Right cardiac atrium (tissue), 5 donors: ENCODE measurements around the gene TPM2. TPM values are rescaled to one million over a fixed set of nuclear protein-coding genes. Genes with fewer than 3 reads are reported as not detected.

Source experiments
- ATAC-seq, 2 donors: fragments of 200-7000 bp; cut with Tn5 transposase; one replicate each; pipeline versions ENCODE4 v1.8.0 to v1.9.1; 2020; ENCODE audit warnings: moderate library complexity in 2 of 2, mild to moderate bottlenecking in 1 of 2
- DNase-seq, 3 donors: peaks; one replicate each; pipeline ENCODE4 v3.0.0-alpha.2; 2020
- H3K27ac ChIP-seq: one replicate; pipeline ENCODE4 v1.5.1; 2013; ENCODE audit warnings: mild to moderate bottlenecking, low read length, control low read depth, moderate library complexity
- H3K27me3 ChIP-seq: one replicate; pipeline ENCODE4 v1.6.1; 2013; ENCODE audit not compliant: control insufficient read depth, insufficient read depth
- H3K4me1 ChIP-seq: one replicate; pipeline ENCODE4 v1.6.1; 2013; ENCODE audit warnings: low read length; ENCODE audit not compliant: control insufficient read depth, insufficient read depth
- H3K4me3 ChIP-seq: one replicate; pipeline ENCODE4 v1.5.1; 2013; ENCODE audit warnings: low read length, control low read depth
- H3K9me3 ChIP-seq: one replicate; pipeline ENCODE4 v1.6.1; 2013; ENCODE audit warnings: low read length; ENCODE audit not compliant: control insufficient read depth
- WGBS: extraction: QIAGEN DNeasy Blood & Tissue Kit; methylation state at CpG from one replicate; pipeline ENCODE4 v1.1.7; 2013; 5-methylcytosine and 5-hydroxymethylcytosine counted together
- intact Hi-C, 4 donors: fragments of 100-400 bp; cut with DNase I; formaldehyde crosslinking; loops; one replicate each; pipeline versions ENCODE4 v1.11.0 to v1.14.0; 2022 to 2023
- long read RNA-seq, 4 donors: library from polyadenylated mRNA; unstranded; transcript quantifications; one replicate each; pipeline ENCODE4 v2.0.0, GENCODE V29; 2020 to 2021
- polyA plus RNA-seq: library from polyadenylated mRNA; stranded (reverse); fragments of 200-250 nt; gene quantifications from one replicate; pipeline ENCODE4 v1.2.3, GENCODE V29; 2013
- total RNA-seq, 4 donors: library from RNA; stranded (reverse); fragmentation: NEBNext Ultra II Directional; extraction: Animal tissue kit (Norgen Biotek cat#: 25700); gene quantifications; one replicate each; pipeline ENCODE4 v1.2.1, GENCODE V29; 2021
- donor health status: healthy with polysubstance abuse.
- donor health status: DM: no; HTN: yes; CAD: no.
- donor health status: DM: no; HTN: no; CAD: no.
- donor health status: DM: no; HTN: yes; CAD: no; lungs with severe emphysema.
- donor health status: DM: yes; HTN: yes; CAD: no.

Gene TPM2
- total RNA-seq = 100 to 1,000 TPM; 573 to 840 (median 738) TPM
- 2,123 TPM for polyA plus RNA-seq
- long read RNA-seq, donor 1, transcript TPM2-203 (9 exons, 1,183 nt) = minor isoform, 38 of 406 reads
- long read RNA-seq, donor 1, transcript TPM2-211 (9 exons, 1,392 nt) = minor isoform, 113 of 406 reads
- long read RNA-seq, donor 1, transcript TPM2-212 (9 exons, 1,185 nt) = major isoform, 153 of 406 reads
- long read RNA-seq, donor 1, partial matches to known transcripts = 36 of 406 reads
- long read RNA-seq, donor 1, other reads (novel, unspliced or antisense) = 65 of 406 reads
- long read RNA-seq, donor 2, transcript TPM2-211 (9 exons, 1,392 nt) = minor isoform, 89 of 320 reads
- long read RNA-seq, donor 2, transcript TPM2-212 (9 exons, 1,185 nt) = major isoform, 123 of 320 reads
- long read RNA-seq, donor 2, transcript TPM2-203 (9 exons, 1,183 nt) = minor isoform, 11 of 320 reads
- long read RNA-seq, donor 2, partial matches to known transcripts = 22 of 320 reads
- long read RNA-seq, donor 2, other reads (novel, unspliced or antisense) = 74 of 320 reads
- long read RNA-seq, donor 3, transcript TPM2-212 (9 exons, 1,185 nt) = minor isoform, 98 of 469 reads
- long read RNA-seq, donor 3, transcript TPM2-211 (9 exons, 1,392 nt) = major isoform, 148 of 469 reads
- long read RNA-seq, donor 3, transcript TPM2-203 (9 exons, 1,183 nt) = minor isoform, 31 of 469 reads
- long read RNA-seq, donor 3, partial matches to known transcripts = 67 of 469 reads
- long read RNA-seq, donor 3, other reads (novel, unspliced or antisense) = 121 of 469 reads
- long read RNA-seq, donor 4, transcript TPM2-212 (9 exons, 1,185 nt) = major isoform, 154 of 372 reads
- long read RNA-seq, donor 4, transcript TPM2-203 (9 exons, 1,183 nt) = minor isoform, 15 of 372 reads
- long read RNA-seq, donor 4, transcript TPM2-211 (9 exons, 1,392 nt) = minor isoform, 84 of 372 reads
- long read RNA-seq, donor 4, partial matches to known transcripts = 24 of 372 reads
- long read RNA-seq, donor 4, other reads (novel, unspliced or antisense) = 95 of 372 reads

- intact Hi-C loops = loop anchor here in 1 of 4 donors (5.0 kb wide), 1 partner anchor 38 kb away; no protein-coding TSS in a partner anchor
- 10% methylated on average over 61 of the region's 61 CpGs for WGBS
Measured at GRCh38 chr9:35689542-35690293, at the start of gene TPM2. TSS of gene TPM2 (minus strand) at chr9:35689925. CDS start at chr9:35689817, 108 bp downstream.

GRCh38 chr9:35738924-35739323, 49.2 kb upstream of the TPM2 start:
- no peak for DNase-seq
- H3K27ac ChIP-seq = no peak overlapping the region
- intact Hi-C loops = no loop called here
- no peak overlapping the region for H3K4me3 ChIP-seq
- ATAC-seq = no peak
- no peaks in the 10 kb centered on the region for H3K4me1 ChIP-seq
- H3K9me3 ChIP-seq = no peaks in the 10 kb centered on the region
- H3K27me3 ChIP-seq = no peaks in the 10 kb centered on the region
- WGBS = 84% methylated on average over 7 of the region's 7 CpGs

More at GRCh38 chr9:35689542-35690293, at the start of gene TPM2:
- peak within 1 kb of the TSS; percentile 70 for H3K4me3 ChIP-seq
- ATAC-seq (peak; percentile 81 to 84), DNase-seq (peak; percentile 84 to 93 (median 92))
- peaks cover 2% of the 10 kb centered on the region for H3K4me1 ChIP-seq
- no peaks in the 10 kb centered on the region for H3K27me3 ChIP-seq
- H3K9me3 ChIP-seq = no peaks in the 10 kb centered on the region
- peak within 1 kb of the TSS; percentile 93 for H3K27ac ChIP-seq

GRCh38 chr9:35738186-35738585, 48.5 kb upstream of the TPM2 start:
- Histone ChIP-seq H3K4me1 (no peaks in the 10 kb centered on the region), H3K4me3 (no peak overlapping the region), H3K9me3 (no peaks in the 10 kb centered on the region), H3K27ac (no peak overlapping the region), H3K27me3 (no peaks in the 10 kb centered on the region)
- intact Hi-C loops = no loop called here
- WGBS = 76% methylated on average over 4 of the region's 4 CpGs
- DNase-seq (no peak), ATAC-seq (no peak)

GRCh38 chr9:35737143-35737542, 47.4 kb upstream of the TPM2 start:
- Histone ChIP-seq H3K4me3 (no peak overlapping the region), H3K4me1 (no peaks in the 10 kb centered on the region), H3K9me3 (no peaks in the 10 kb centered on the region), H3K27ac (no peak overlapping the region), H3K27me3 (no peaks in the 10 kb centered on the region)
- ATAC-seq (no peak), DNase-seq (no peak)
- WGBS = 64% methylated on average over 7 of the region's 7 CpGs
- intact Hi-C loops = no loop called here

GRCh38 chr9:35736201-35736633, 46.5 kb upstream of the TPM2 start:
- peak; percentile 0 to 6 for ATAC-seq
- H3K27me3 ChIP-seq = no peaks in the 10 kb centered on the region
- intact Hi-C loops = no loop called here
- H3K27ac ChIP-seq = peak overlapping the region; percentile 3
- H3K4me1 ChIP-seq = no peaks in the 10 kb centered on the region
- H3K4me3 ChIP-seq = no peak overlapping the region
- H3K9me3 ChIP-seq = no peaks in the 10 kb centered on the region
- peak in 2 of 3 donors; percentile 61 to 74 for DNase-seq
- WGBS = 28% methylated on average over 5 of the region's 5 CpGs

GRCh38 chr9:35734096-35734495, 44.4 kb upstream of the TPM2 start:
- H3K4me3 ChIP-seq = no peak overlapping the region
- no peak overlapping the region for H3K27ac ChIP-seq
- peaks cover 10% of the 10 kb centered on the region for H3K4me1 ChIP-seq
- DNase-seq (no peak), ATAC-seq (no peak)
- intact Hi-C loops = loop anchor here in 2 of 4 donors (5.0 kb wide), 1 partner anchor 72 kb away; no protein-coding TSS in a partner anchor
- no peaks in the 10 kb centered on the region for H3K27me3 ChIP-seq
- no peaks in the 10 kb centered on the region for H3K9me3 ChIP-seq
- 92% methylated on average over 3 of the region's 3 CpGs for WGBS

GRCh38 chr9:35732800-35733541, 43.2 kb upstream of the TPM2 start:
- H3K27ac ChIP-seq = peak overlapping the region; percentile 93
- intact Hi-C loops = loop anchor here in 2 of 4 donors (5.0 kb wide), 1 partner anchor 71 kb away; no protein-coding TSS in a partner anchor
- no peaks in the 10 kb centered on the region for H3K9me3 ChIP-seq
- peak in 1 of 2 donors; percentile 2 for ATAC-seq
- H3K4me1 ChIP-seq = peaks cover 16% of the 10 kb centered on the region
- no peaks in the 10 kb centered on the region for H3K27me3 ChIP-seq
- 2% methylated on average over 14 of the region's 14 CpGs for WGBS
- no peak for DNase-seq
- H3K4me3 ChIP-seq = peak overlapping the region; percentile 64

- Histone ChIP-seq H3K4me1 (peaks cover 21% of the 10 kb centered on the region), H3K27me3 (no peaks in the 10 kb centered on the region), H3K4me3 (peak within 1 kb of the TSS; percentile 64), H3K9me3 (no peaks in the 10 kb centered on the region), H3K27ac (peak within 1 kb of the TSS; percentile 93)
- intact Hi-C loops = loop anchor here in 2 of 4 donors (5.0 kb wide), 1 partner anchor 70 kb away; no protein-coding TSS in a partner anchor
- under 1% methylated on average over 49 of the region's 49 CpGs for WGBS
- ATAC-seq (peak; percentile 92 to 94), DNase-seq (peak; percentile 99 to 100 (median 99))
Measured at GRCh38 chr9:35732185-35732799, 42.6 kb upstream of the TPM2 start, which contains the start of the genes CREB3 and TLN1. TSS of gene CREB3 (plus strand) at chr9:35732666. CDS start at chr9:35732773, 107 bp downstream. TSS of gene TLN1 (minus strand) at chr9:35732195. CDS start at chr9:35725694, 6,501 bp downstream.

- no peak for DNase-seq
- no peak for ATAC-seq
- intact Hi-C loops = loop anchor here in 2 of 4 donors (5.0 kb wide), 1 partner anchor 69 kb away; no protein-coding TSS in a partner anchor
Measured at GRCh38 chr9:35731415-35732184, 41.9 kb upstream of the TPM2 start.

More at GRCh38 chr9:35731415-35732184, 41.9 kb upstream of the TPM2 start:
- Histone ChIP-seq H3K27me3 (no peaks in the 10 kb centered on the region), H3K9me3 (no peaks in the 10 kb centered on the region), H3K4me1 (peaks cover 21% of the 10 kb centered on the region), H3K27ac (peak overlapping the region; percentile 93), H3K4me3 (peak overlapping the region; percentile 64)
- under 1% methylated on average over 47 of the region's 47 CpGs for WGBS
